K562 (cell line): Measurements from ENCODE around the gene COX7A2. TPM values are rescaled to one million over a fixed set of nuclear protein-coding genes. Genes with fewer than 3 reads are reported as not detected.

Experiments used
- ATAC-seq: fragments of 200-7000 bp; cut with Tn5 transposase; 3 replicates; pipeline ENCODE4 v1.9.1; 2020; ENCODE audit warnings: moderate library complexity
- BruUV-seq: library from RNA; stranded (reverse); fragments of 400-500 nt; replicated peaks from 2 replicates; lab custom pipeline; 2021; lab: Mats Ljungman, UMichigan
- CTCF ChIA-PET: fragments of 300-600 bp; formaldehyde crosslinking; extraction: SDS; loops from one replicate; lab custom pipeline; 2021; ENCODE audit warnings: low intra/inter-chr PET ratio; lab: Yijun Ruan, JAX
- POLR2A ChIA-PET: fragments of 300-600, 350-650 bp; sonication (Branson Sonifier 250); formaldehyde crosslinking; extraction: SDS; loops from one replicate; lab custom pipeline; 2021; ENCODE audit warnings: antibody characterized with exemption, inconsistent platforms; lab: Yijun Ruan, JAX
- DNase-seq, 4 experiments: peaks; one replicate each; pipeline versions ENCODE4 v3.0.0 to v3.0.0-alpha.2; 2011 to 2018; ENCODE audit warnings: low spot score in 3 of 4, mixed read lengths in 3 of 4; ENCODE audit errors: extremely low read depth in 1 of 4
- FAIRE-seq: peaks from 2 replicates; lab custom pipeline; 2011; peaks lifted over from hg19 to GRCh38; lab: Jason Lieb, UNC
- H2AFZ ChIP-seq: 2 replicates; pipeline ENCODE4 v1.6.0; 2011; ENCODE audit warnings: low read depth, low read length, control low read depth, inconsistent platforms
- H3K27ac ChIP-seq: fragments of 200-600 bp; 3 replicates; pipeline ENCODE4 v1.8.0; 2011; ENCODE audit warnings: low read depth, mild to moderate bottlenecking, control low read depth, inconsistent platforms, low read length, moderate library complexity, mixed read lengths; ENCODE audit errors: extremely low read depth
- H3K27me3 ChIP-seq, 2 experiments: fragments of 300-600 bp in 1 of 2; 2 replicates in 1 of 2; 3 replicates in 1 of 2; pipeline versions ENCODE4 v1.6.0 to v1.8.0; 2011; ENCODE audit warnings: inconsistent platforms in 2 of 2, low read length in 2 of 2, mild to moderate bottlenecking in 1 of 2, mixed read lengths in 1 of 2, moderate library complexity in 1 of 2; ENCODE audit not compliant: control insufficient read depth in 2 of 2, insufficient read depth in 2 of 2
- H3K36me3 ChIP-seq: fragments of 300-600 bp; 3 replicates; pipeline ENCODE4 v1.8.0; 2011; ENCODE audit warnings: mild to moderate bottlenecking, low read length, inconsistent platforms; ENCODE audit not compliant: control insufficient read depth, insufficient read depth
- H3K4me1 ChIP-seq, 2 experiments: fragments of 200-600 bp in 1 of 2; replicated peaks in 1 of 2; 2 replicates in 1 of 2; 3 replicates in 1 of 2; pipeline versions ENCODE4 v1.5.1 to v1.8.0; 2011; ENCODE audit warnings: inconsistent platforms in 2 of 2, low read length in 2 of 2, mild to moderate bottlenecking in 1 of 2, mixed read lengths in 1 of 2, moderate library complexity in 1 of 2; ENCODE audit not compliant: control insufficient read depth in 2 of 2, insufficient read depth in 2 of 2
- H3K4me2 ChIP-seq: 2 replicates; pipeline ENCODE4 v1.6.1; 2011; ENCODE audit warnings: low read length, control low read depth, inconsistent platforms, mixed read lengths; ENCODE audit not compliant: insufficient read depth
- H3K4me3 ChIP-seq: fragments of 200-600 bp; sonication (generic), shearing (Covaris generic); 2 replicates; pipeline ENCODE4 v1.5.1; 2016; ENCODE audit warnings: control low read depth, inconsistent platforms
- H3K79me2 ChIP-seq: fragments of 200-600 bp; 3 replicates; pipeline ENCODE4 v1.8.0; 2011; ENCODE audit warnings: low read length, inconsistent platforms; ENCODE audit not compliant: control insufficient read depth, insufficient read depth
- H3K9ac ChIP-seq, 2 experiments: 2 replicates each; pipeline versions ENCODE4 v1.6.0 to v1.6.1; 2011; ENCODE audit warnings: low read depth in 2 of 2, low read length in 2 of 2, control low read depth in 1 of 2, inconsistent platforms in 1 of 2, mild to moderate bottlenecking in 1 of 2, mixed read lengths in 1 of 2; ENCODE audit not compliant: insufficient read depth in 1 of 2
- H3K9me1 ChIP-seq: one replicate; pipeline ENCODE4 v1.6.0; 2011; ENCODE audit warnings: inconsistent platforms, mild to moderate bottlenecking, low read length, moderate library complexity; ENCODE audit not compliant: control insufficient read depth, insufficient read depth
- H3K9me3 ChIP-seq: replicated peaks from 2 replicates; pipeline ENCODE4 v1.5.1; 2011; ENCODE audit warnings: low read depth, low read length, inconsistent platforms; ENCODE audit not compliant: control insufficient read depth, insufficient read depth
- H4K20me1 ChIP-seq: replicated peaks from 2 replicates; pipeline ENCODE4 v1.6.1; 2011; ENCODE audit warnings: low read length, inconsistent platforms, mixed read lengths; ENCODE audit not compliant: control insufficient read depth, insufficient read depth
- ATF1 ChIP-seq, 2 experiments: fragments of 450-650 bp in 1 of 2; IDR thresholded peaks; 2 replicates each; pipeline ENCODE4 v1.6.1; 2016; ENCODE audit warnings: missing compliant biosample characterization in 1 of 2, missing genetic modification characterization in 1 of 2
- CHD2 ChIP-seq: IDR thresholded peaks from 2 replicates; pipeline ENCODE4 v1.6.1; 2011; ENCODE audit warnings: low read depth, low read length
- GATAD2B ChIP-seq: fragments of 450-650 bp; IDR thresholded peaks from 2 replicates; pipeline ENCODE4 v1.6.1; 2017; ENCODE audit warnings: mild to moderate bottlenecking, borderline replicate concordance
- GTF2E2 ChIP-seq: fragments of 200-800 bp; sonication (Bioruptor generic); IDR thresholded peaks from 2 replicates; pipeline ENCODE4 v1.6.1; 2016; ENCODE audit warnings: missing genetic modification characterization, missing compliant biosample characterization
- NFATC3 ChIP-seq: fragments of 450-650 bp; IDR thresholded peaks from 2 replicates; pipeline ENCODE4 v1.6.1; 2017; ENCODE audit warnings: mild to moderate bottlenecking
- POLR2H ChIP-seq: IDR thresholded peaks from 2 replicates; pipeline ENCODE4 v1.6.1; 2016; ENCODE audit warnings: missing genetic modification characterization, low read depth, mild to moderate bottlenecking, control low read depth, missing compliant biosample characterization, moderate library complexity
- SAP30 ChIP-seq: fragments of 200-600 bp; sonication (generic); IDR thresholded peaks from 2 replicates; pipeline ENCODE4 v1.6.1; 2012; ENCODE audit warnings: borderline replicate concordance, low read depth, mild to moderate bottlenecking, moderate library complexity, low read length, control low read depth, inconsistent platforms; ENCODE audit not compliant: insufficient read depth, poor library complexity, severe bottlenecking
- SMAD4 ChIP-seq: fragments of 250-450 bp; sonication (Bioruptor Pico); conservative IDR thresholded peaks from 2 replicates; pipeline ENCODE4 v1.8.0; 2021; ENCODE audit warnings: inconsistent platforms, mild to moderate bottlenecking, moderate library complexity
- SPI1 ChIP-seq: IDR thresholded peaks from 2 replicates; pipeline ENCODE4 v1.6.1; 2011; ENCODE audit warnings: low read depth, low read length, control low read depth, borderline replicate concordance
- YBX1 ChIP-seq: fragments of 450-650 bp; IDR thresholded peaks from 2 replicates; pipeline ENCODE4 v1.7.1; 2016; ENCODE audit warnings: mild to moderate bottlenecking
- WGBS: fragments of 100-300 bp; shearing (Covaris generic); methylation state at CpG from one replicate; pipeline ENCODE4 v1.1.6; 2016; ENCODE audit warnings: low coverage, mixed read lengths; ENCODE audit not compliant: insufficient coverage; ENCODE audit errors: missing lambda C conversion rate; 5-methylcytosine and 5-hydroxymethylcytosine counted together
- in situ Hi-C: fragments of 300-500 bp; cut with MboI; formaldehyde crosslinking; loops from 4 replicates; pipeline ENCODE4 v1.15.0; 2018; ENCODE audit warnings: inconsistent platforms, mixed read lengths
- intact Hi-C: fragments of 100-400 bp; cut with micrococcal nuclease; formaldehyde crosslinking; loops from 2 replicates; pipeline ENCODE4 v1.14.2; 2022
- polyA plus RNA-seq, 8 experiments: library from polyadenylated mRNA; depleted of rRNA in 4 of 8; stranded (reverse) in 5 of 8; unstranded in 3 of 8; fragments of >200 nt; fragmentation: Nextera tagmentation in 2 of 8; fragmentation: Illumina TruSeq in 1 of 8; extraction: Ambion mirVana in 2 of 8; extraction: Trizol in 1 of 8; gene quantifications; 2 replicates each; pipeline versions ENCODE4 v1.2.1 to v1.2.3, GENCODE V29; 2011 to 2014; ENCODE audit warnings: inconsistent platforms in 1 of 8, missing spikeins in 1 of 8
- total RNA-seq, 7 experiments: library from RNA; depleted of rRNA in 6 of 7; stranded (reverse); fragments of >200 nt in 6 of 7; fragmentation: Illumina TruSeq in 2 of 7; extraction: Trizol in 2 of 7; gene quantifications; 2 replicates each; pipeline versions ENCODE4 v1.2.1 to v1.2.3, GENCODE V29; 2011 to 2021; ENCODE audit warnings: low replicate concordance in 1 of 7
- TF ChIP-seq, protein P1 (sequence below), 2 experiments: fragments of 450-650 bp; conservative IDR thresholded peaks; 2 replicates each; pipeline ENCODE4 v1.6.1; 2017; ENCODE audit warnings: mild to moderate bottlenecking in 2 of 2, moderate library complexity in 2 of 2
- TF ChIP-seq, protein P2 (sequence below), 2 experiments: fragments of 450-650 bp; IDR thresholded peaks; 2 replicates each; pipeline ENCODE4 v1.6.1; 2016

The COX7A2 gene
- total and polyA plus RNA-seq, 9 of the 15 experiments (the other 6 are each of a cell fraction or from before 2014, with no cell fraction given): 234 to 2,216 (median 585) TPM

DNA sequence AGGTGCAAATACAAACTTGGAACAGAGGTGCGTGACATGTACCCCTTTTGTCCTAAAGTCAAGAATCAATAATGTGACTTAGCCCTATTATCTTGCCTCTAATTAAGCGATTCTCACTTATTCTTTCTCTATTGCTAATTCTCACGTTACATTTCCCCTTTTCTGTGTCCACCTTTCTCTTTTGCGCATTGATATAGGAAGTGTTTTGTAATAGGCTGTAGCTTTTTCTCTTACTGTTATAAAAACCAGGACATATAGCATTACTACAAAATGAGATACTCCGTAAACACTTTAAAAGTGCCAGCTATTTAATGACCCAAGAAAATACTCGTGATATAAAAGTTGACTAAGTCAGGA, 41.7 kb upstream of the COX7A2 start:
- WGBS: 0% methylated on average over 6 of the region's 6 CpGs
- peak overlapping the region; percentile 95 for H3K4me3 ChIP-seq
- H3K27ac ChIP-seq: peak overlapping the region; percentile 89
- FAIRE-seq (no peak), ATAC-seq (peak; percentile 3), DNase-seq (peak in 1 of 4 experiments; percentile 11)
- CTCF ChIA-PET: no interaction called here
- H3K36me3 ChIP-seq: peaks cover 4% of the 10 kb centered on the region; the same call in 1 of the 3 replicates
- peaks cover 77% of the 10 kb centered on the region for H3K79me2 ChIP-seq
- no peaks in the 10 kb centered on the region for H3K9me1 ChIP-seq
- POLR2A ChIA-PET: interaction anchor here (0.6 to 1.6 kb wide), 4 partner anchors 9 to 318 kb away, joined by 3 to 5 read pairs (median 4); partner anchors contain the start of gene COX7A2
- peak overlapping the region; percentile 95 for H3K4me2 ChIP-seq
- intact Hi-C loops (loop anchor here (10.0 kb wide), 2 partner anchors 320 to 1760 kb away; partner anchors contain the start of genes EEF1A1 and SENP6), in situ Hi-C loops (no loop called here)
- H3K9me3 ChIP-seq: no peaks in the 10 kb centered on the region
- H3K27me3 ChIP-seq: no peaks in the 10 kb centered on the region
- TF ChIP-seq, protein P1, sequence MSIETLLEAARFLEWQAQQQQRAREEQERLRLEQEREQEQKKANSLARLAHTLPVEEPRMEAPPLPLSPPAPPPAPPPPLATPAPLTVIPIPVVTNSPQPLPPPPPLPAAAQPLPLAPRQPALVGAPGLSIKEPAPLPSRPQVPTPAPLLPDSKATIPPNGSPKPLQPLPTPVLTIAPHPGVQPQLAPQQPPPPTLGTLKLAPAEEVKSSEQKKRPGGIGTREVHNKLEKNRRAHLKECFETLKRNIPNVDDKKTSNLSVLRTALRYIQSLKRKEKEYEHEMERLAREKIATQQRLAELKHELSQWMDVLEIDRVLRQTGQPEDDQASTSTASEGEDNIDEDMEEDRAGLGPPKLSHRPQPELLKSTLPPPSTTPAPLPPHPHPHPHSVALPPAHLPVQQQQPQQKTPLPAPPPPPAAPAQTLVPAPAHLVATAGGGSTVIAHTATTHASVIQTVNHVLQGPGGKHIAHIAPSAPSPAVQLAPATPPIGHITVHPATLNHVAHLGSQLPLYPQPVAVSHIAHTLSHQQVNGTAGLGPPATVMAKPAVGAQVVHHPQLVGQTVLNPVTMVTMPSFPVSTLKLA (conservative IDR thresholded peaks at IDR 0.05): 0 out of 4 replicates have a peak, but pooled peaks of 1 of the 2 experiments have one; percentile 11
- TF ChIP-seq ATF1 (CRISPR knock-in tag; IDR thresholded peaks at IDR 0.05) (no peak), ATF1 (tag; IDR thresholded peaks at IDR 0.05) (no peak), SPI1 (peak; percentile 57), SAP30 (peak; percentile 11), YBX1 (no peak), NFATC3 (0 out of 2 replicates have a peak, but pooled peaks have one; percentile 48), CHD2 (no peak), GTF2E2 (tag) (0 out of 2 replicates have a peak, but pooled peaks have one; percentile 65), POLR2H (peak; percentile 1; the same call in 1 of the 2 replicates), GATAD2B (0 out of 2 replicates have a peak, but pooled peaks have one; percentile 11), SMAD4 (0 out of 2 replicates have a peak, but pooled peaks have one; percentile 3)
- TF ChIP-seq, protein P2, sequence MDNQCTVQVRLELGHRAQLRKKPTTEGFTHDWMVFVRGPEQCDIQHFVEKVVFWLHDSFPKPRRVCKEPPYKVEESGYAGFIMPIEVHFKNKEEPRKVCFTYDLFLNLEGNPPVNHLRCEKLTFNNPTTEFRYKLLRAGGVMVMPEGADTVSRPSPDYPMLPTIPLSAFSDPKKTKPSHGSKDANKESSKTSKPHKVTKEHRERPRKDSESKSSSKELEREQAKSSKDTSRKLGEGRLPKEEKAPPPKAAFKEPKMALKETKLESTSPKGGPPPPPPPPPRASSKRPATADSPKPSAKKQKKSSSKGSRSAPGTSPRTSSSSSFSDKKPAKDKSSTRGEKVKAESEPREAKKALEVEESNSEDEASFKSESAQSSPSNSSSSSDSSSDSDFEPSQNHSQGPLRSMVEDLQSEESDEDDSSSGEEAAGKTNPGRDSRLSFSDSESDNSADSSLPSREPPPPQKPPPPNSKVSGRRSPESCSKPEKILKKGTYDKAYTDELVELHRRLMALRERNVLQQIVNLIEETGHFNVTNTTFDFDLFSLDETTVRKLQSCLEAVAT (IDR thresholded peaks at IDR 0.05): peak in 1 of 2 experiments; percentile 35; a peak in 2 of 4 replicates
- peaks cover 0 to 11% of the 10 kb centered on the region in 2 experiments; a peak in 3 of 5 replicates for H3K4me1 ChIP-seq
- H4K20me1 ChIP-seq: no peaks in the 10 kb centered on the region; the same call in 1 of the 2 replicates
- H3K9ac ChIP-seq: peak overlapping the region; percentile 83 to 89
- BruUV-seq: TSS peak; percentile 85
- H2AFZ ChIP-seq: peak overlapping the region; percentile 81
